AG09309 (cell line): ENCODE results near the gene WASHC4.
"Not testable (repeated sequence)": the region's sequence is repeated elsewhere in the genome, so short reads cannot be mapped to it uniquely, and the experiment has no call there.

Experiments used
- DNase-seq: peaks from one replicate; pipeline ENCODE4 v3.0.0-alpha.2; 2010; ENCODE audit warnings: low read depth
- H3K4me3 ChIP-seq: 2 replicates; pipeline ENCODE4 v1.5.1; 2011; ENCODE audit warnings: mild to moderate bottlenecking, low read depth, low read length, moderate library complexity; ENCODE audit not compliant: control insufficient read depth
- CTCF ChIP-seq: IDR thresholded peaks from 2 replicates; pipeline ENCODE4 v1.5.1; 2011; ENCODE audit warnings: mild to moderate bottlenecking, low read depth, low read length, inconsistent platforms; ENCODE audit not compliant: insufficient read depth, control insufficient read depth; ENCODE audit errors: missing control alignments

The WASHC4 gene

GRCh38 chr12:105177208-105177607, 69.7 kb downstream of the WASHC4 start:
- no peak overlapping the region for H3K4me3 ChIP-seq
- TF ChIP-seq CTCF: no peak
- DNase-seq: no peak

- DNase-seq, H3K4me3 ChIP-seq: not testable (repeated sequence)
These were observed 71.6 kb downstream of the WASHC4 start for GRCh38 chr12:105179114-105179513.

DNA sequence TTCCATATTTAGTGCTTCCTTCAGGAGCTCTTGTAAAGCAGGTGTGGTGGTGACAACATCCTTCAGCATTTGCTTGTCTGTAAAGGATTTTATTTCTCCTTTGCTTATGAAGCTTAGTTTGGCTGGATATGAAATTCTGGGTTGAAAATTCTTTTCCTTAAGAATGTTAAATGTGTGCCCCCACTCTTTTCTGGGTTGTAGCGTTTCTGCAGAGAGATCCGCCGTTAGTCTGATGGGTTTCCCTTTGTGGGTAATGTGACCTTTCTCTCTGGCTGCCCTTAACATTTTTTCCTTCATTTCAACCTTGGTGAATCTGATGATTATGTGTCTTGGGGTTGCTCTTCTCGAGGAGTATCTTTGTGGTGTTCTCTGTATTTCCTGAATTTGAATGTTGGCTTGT, 75.9 kb downstream of the WASHC4 start:
- H3K4me3 ChIP-seq, DNase-seq: not testable (repeated sequence)

DNA sequence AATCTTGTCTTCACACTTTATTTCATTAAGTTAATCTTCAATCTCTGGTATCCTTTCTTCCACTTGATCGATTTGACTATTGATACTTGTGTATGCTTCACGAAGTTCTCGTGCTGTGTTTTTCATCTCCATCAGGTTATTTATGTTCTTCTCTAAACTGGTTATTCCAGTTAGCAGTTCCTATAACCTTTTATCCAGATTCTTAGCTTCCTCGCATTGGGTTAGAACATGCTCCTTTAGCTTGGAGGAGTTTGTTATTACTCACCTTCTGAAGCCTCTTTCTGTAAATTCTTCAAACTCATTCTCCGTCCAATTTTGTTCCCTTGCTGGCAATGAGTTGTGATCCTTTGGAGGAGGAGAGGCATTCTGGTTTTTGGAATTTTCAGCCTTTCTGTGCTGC, 76.4 kb downstream of the WASHC4 start:
- H3K4me3 ChIP-seq, DNase-seq: not testable (repeated sequence)

DNA sequence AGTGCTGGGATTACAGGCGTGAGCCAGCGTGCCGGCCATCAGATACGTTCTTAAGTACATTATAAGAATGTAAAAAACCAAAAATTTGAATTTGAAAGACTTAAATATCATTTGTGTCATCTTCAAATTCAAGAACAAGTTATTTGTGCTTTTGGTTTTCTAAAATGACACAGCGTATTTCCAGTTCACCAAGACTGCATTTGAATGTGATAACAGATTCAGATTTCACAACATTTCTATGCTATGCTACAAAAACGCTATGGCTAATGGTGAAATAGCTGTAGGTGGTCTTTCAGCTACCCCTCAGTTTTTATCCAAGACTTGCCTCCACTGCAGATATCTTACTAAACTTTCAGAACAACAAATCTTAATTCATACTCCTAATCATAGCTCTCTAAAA, 81.8 kb downstream of the WASHC4 start:
- TF ChIP-seq CTCF: no peak
- DNase-seq: no peak
- no peak overlapping the region for H3K4me3 ChIP-seq

- H3K4me3 ChIP-seq: no peak overlapping the region
- TF ChIP-seq CTCF: no peak
- no peak for DNase-seq
These were observed 83.0 kb downstream of the WASHC4 start for GRCh38 chr12:105190530-105190929.

GRCh38 chr12:105192624-105193225, 85.2 kb downstream of the WASHC4 start:
- DNase-seq: no peak
- H3K4me3 ChIP-seq: no peak overlapping the region

GRCh38 chr12:105194947-105195346, 87.4 kb downstream of the WASHC4 start:
- no peak overlapping the region for H3K4me3 ChIP-seq
- TF ChIP-seq CTCF: no peak
- no peak for DNase-seq

More at GRCh38 chr12:105192624-105193225, 85.2 kb downstream of the WASHC4 start:
- no peak for TF ChIP-seq CTCF
